ENCODE data around the gene ACTR5. TPM values are rescaled to one million over a fixed set of nuclear protein-coding genes. Genes with fewer than 3 reads are reported as not detected.

The ACTR5 gene
- total and polyA plus RNA-seq, 2 donors (not counting 3 experiments of a cell fraction or from before 2014, with no cell fraction given) = 8.8 to 11.3 TPM

DNA sequence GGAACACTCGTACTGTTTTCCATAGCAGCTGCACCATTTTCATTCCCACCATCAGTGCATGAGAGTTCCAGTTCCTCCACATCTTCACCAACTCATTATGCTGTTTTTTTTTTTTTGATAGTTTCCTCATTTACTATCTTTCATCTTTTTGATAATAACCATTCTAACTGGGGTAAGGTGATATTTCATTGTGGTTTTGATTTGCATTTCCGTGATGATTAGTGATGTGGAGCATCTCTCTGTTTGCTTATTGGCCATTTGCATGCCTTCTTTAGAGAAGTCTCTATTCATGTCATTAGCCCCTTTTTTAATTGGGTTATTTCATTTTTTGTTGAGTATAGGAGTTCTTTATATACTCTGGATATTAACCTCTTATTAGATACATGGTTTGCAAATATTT lies 25.9 kb downstream of the ACTR5 start:
- DNase-seq (ENCODE audit: low read depth, low spot score) (no peak), FAIRE-seq (no peak)
- Histone ChIP-seq H3K79me2 (ENCODE audit: control insufficient read depth, insufficient read depth, low read length) (no peaks in the 10 kb centered on the region), H4K20me1 (replicated peaks; ENCODE audit: control insufficient read depth, extremely low read depth, insufficient read depth, low read length) (no peaks in the 10 kb centered on the region), H3K36me3 (ENCODE audit: control insufficient read depth in 2 of 2, extremely low read depth in 1 of 2, insufficient read depth in 2 of 2, low read length in 2 of 2) (peaks cover 3 to 16% of the 10 kb centered on the region in 2 experiments), H3K4me3 (replicated peaks in 1 of 3; ENCODE audit: insufficient read depth in 1 of 3, low read depth in 1 of 3, low read length in 3 of 3) (no peak overlapping the region), H3K27me3 (ENCODE audit: control insufficient read depth in 2 of 2, insufficient read depth in 2 of 2, low read length in 2 of 2) (no peaks in the 10 kb centered on the region), H3K27ac (ENCODE audit: insufficient read depth, low read depth, low read length) (no peak overlapping the region), H2AFZ (ENCODE audit: low read depth, low read length) (no peak overlapping the region), H3K4me2 (ENCODE audit: insufficient read depth, low read length) (no peak overlapping the region), H3K4me1 (ENCODE audit: control insufficient read depth, extremely low read depth, insufficient read depth, low read length) (no peaks in the 10 kb centered on the region), H3K9me3 (replicated peaks; ENCODE audit: control insufficient read depth, insufficient read depth, low read length) (no peaks in the 10 kb centered on the region), H3K9me1 (replicated peaks; ENCODE audit: control insufficient read depth, extremely low read depth, insufficient read depth, low read length) (no peaks in the 10 kb centered on the region), H3K9ac (replicated peaks; ENCODE audit: extremely low read depth, insufficient read depth, low read length) (no peak overlapping the region)
- TF ChIP-seq POLR2AphosphoS5 (IDR thresholded peaks at IDR 0.05; ENCODE audit: insufficient read depth, low read depth, low read length) (no peak), MYC (IDR thresholded peaks at IDR 0.05; ENCODE audit: low read depth, low read length) (no peak), GATA2 (IDR thresholded peaks at IDR 0.05; ENCODE audit: insufficient read depth, insufficient read length, low read depth, low read length) (no peak), POLR2A (IDR thresholded peaks at IDR 0.05; ENCODE audit: low read depth, low read length) (no peak), FOS (IDR thresholded peaks at IDR 0.05; ENCODE audit: borderline replicate concordance, insufficient read depth, low read length) (no peak), EZH2 (IDR thresholded peaks at IDR 0.05; ENCODE audit: borderline replicate concordance, low read depth, low read length, severe bottlenecking) (no peak), JUN (IDR thresholded peaks at IDR 0.05; ENCODE audit: borderline replicate concordance, insufficient read depth, insufficient read length, low read depth) (no peak)
- TF ChIP-seq, protein P1, sequence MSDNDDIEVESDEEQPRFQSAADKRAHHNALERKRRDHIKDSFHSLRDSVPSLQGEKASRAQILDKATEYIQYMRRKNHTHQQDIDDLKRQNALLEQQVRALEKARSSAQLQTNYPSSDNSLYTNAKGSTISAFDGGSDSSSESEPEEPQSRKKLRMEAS (IDR thresholded peaks at IDR 0.05; ENCODE audit: insufficient read depth, insufficient read length) = no peak
- dilution Hi-C loops (cut with MboI; ENCODE audit: extremely low pct_ligation_motif_present, low sequenced_read_pairs) (no loop called here), intact Hi-C loops (cut with micrococcal nuclease) (no loop called here)
- ChIA-PET POLR2A (no interaction called here), CTCF (no interaction called here)
- BruUV-seq (replicated peaks) = no TSS peak

DNA sequence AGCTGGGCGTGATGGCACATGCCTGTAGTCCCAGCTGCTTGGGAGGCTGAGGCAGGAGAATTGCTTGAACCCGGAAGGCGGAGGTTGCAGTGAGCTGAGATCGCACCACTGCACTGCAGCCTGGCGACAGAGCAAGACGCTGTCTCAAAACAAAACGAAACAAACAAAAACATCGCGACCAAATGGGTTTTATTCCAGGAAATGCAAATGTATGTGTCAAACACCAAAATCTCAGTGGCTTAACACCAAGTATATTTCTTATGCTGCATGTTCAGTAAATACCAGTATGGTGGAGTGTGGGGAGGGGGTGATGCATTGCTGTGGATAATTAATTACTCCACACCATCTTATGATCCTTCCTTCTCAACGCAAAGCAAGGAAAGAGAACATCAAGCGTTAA lies 28.1 kb downstream of the ACTR5 start:
- no peaks in the 10 kb centered on the region for H3K9me3 ChIP-seq (replicated peaks; ENCODE audit: control insufficient read depth, insufficient read depth, low read length)
- dilution Hi-C loops (cut with MboI; ENCODE audit: extremely low pct_ligation_motif_present, low sequenced_read_pairs) = no loop called here
- H4K20me1 ChIP-seq (replicated peaks; ENCODE audit: control insufficient read depth, extremely low read depth, insufficient read depth, low read length) = no peaks in the 10 kb centered on the region
- H3K9ac ChIP-seq (replicated peaks; ENCODE audit: extremely low read depth, insufficient read depth, low read length) = no peak overlapping the region
- no peaks in the 10 kb centered on the region for H3K9me1 ChIP-seq (replicated peaks; ENCODE audit: control insufficient read depth, extremely low read depth, insufficient read depth, low read length)
- intact Hi-C loops (cut with micrococcal nuclease) = no loop called here
- DNase-seq (ENCODE audit: low read depth, low spot score) (no peak), FAIRE-seq (no peak)
- H3K4me3 ChIP-seq (replicated peaks in 1 of 3; ENCODE audit: insufficient read depth in 1 of 3, low read depth in 1 of 3, low read length in 3 of 3) = no peak overlapping the region
- no peak overlapping the region for H2AFZ ChIP-seq (ENCODE audit: low read depth, low read length)
- CTCF ChIA-PET = no interaction called here
- POLR2A ChIA-PET = no interaction called here
- peaks cover 3 to 8% of the 10 kb centered on the region in 2 experiments for H3K36me3 ChIP-seq (ENCODE audit: control insufficient read depth in 2 of 2, extremely low read depth in 1 of 2, insufficient read depth in 2 of 2, low read length in 2 of 2)
- no peaks in the 10 kb centered on the region for H3K79me2 ChIP-seq (ENCODE audit: control insufficient read depth, insufficient read depth, low read length)
- TF ChIP-seq GATA2 (IDR thresholded peaks at IDR 0.05; ENCODE audit: insufficient read depth, insufficient read length, low read depth, low read length) (no peak), EZH2 (IDR thresholded peaks at IDR 0.05; ENCODE audit: borderline replicate concordance, low read depth, low read length, severe bottlenecking) (no peak), FOS (IDR thresholded peaks at IDR 0.05; ENCODE audit: borderline replicate concordance, insufficient read depth, low read length) (no peak)
- TF ChIP-seq, protein P1 (IDR thresholded peaks at IDR 0.05; ENCODE audit: insufficient read depth, insufficient read length) = no peak
- H3K4me2 ChIP-seq (ENCODE audit: insufficient read depth, low read length) = no peak overlapping the region
- H3K4me1 ChIP-seq (ENCODE audit: control insufficient read depth, extremely low read depth, insufficient read depth, low read length) = no peaks in the 10 kb centered on the region
- no peak overlapping the region for H3K27ac ChIP-seq (ENCODE audit: insufficient read depth, low read depth, low read length)
- H3K27me3 ChIP-seq (ENCODE audit: control insufficient read depth in 2 of 2, insufficient read depth in 2 of 2, low read length in 2 of 2) = no peaks in the 10 kb centered on the region
- BruUV-seq (replicated peaks) = no TSS peak
